Astrocyte of the spinal cord (primary cell): ENCODE data around the gene HNRNPK.

ENCODE experiments used
- DNase-seq: peaks from one replicate; pipeline ENCODE4 v3.0.0; 2011; ENCODE audit warnings: low read depth, low spot score
- H3K4me3 ChIP-seq: 2 replicates; pipeline ENCODE4 v1.5.1; 2011; ENCODE audit warnings: low read depth, mild to moderate bottlenecking, low read length, moderate library complexity
- in situ Hi-C: cut with HindIII; loops from 2 replicates; pipeline ENCODE4 v1.10.0; 2017; ENCODE audit warnings: low sequenced_read_pairs
- TF ChIP-seq, protein P1 (sequence below): IDR thresholded peaks from 2 replicates; pipeline ENCODE4 v1.5.1; 2012; ENCODE audit warnings: low read depth, mild to moderate bottlenecking, low read length, inconsistent platforms

The HNRNPK gene

DNA sequence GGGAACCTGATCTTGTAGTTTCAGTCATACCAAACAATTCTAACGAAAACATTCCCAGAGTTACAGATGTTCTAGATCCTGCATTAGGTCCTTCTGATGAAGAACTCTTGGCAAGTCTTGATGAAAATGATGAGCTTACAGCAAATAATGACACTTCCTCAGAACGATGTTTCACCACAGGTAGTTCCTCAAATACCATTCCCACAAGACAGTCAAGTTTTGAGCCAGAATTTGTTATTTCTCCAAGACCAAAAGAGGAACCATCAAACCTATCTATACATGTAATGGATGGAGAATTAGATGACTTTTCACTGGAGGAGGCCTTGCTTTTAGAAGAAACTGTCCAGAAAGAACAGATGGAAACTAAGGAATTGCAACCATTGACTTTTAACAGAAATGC, 21.6 kb upstream of the HNRNPK start:
- TF ChIP-seq, protein P1, sequence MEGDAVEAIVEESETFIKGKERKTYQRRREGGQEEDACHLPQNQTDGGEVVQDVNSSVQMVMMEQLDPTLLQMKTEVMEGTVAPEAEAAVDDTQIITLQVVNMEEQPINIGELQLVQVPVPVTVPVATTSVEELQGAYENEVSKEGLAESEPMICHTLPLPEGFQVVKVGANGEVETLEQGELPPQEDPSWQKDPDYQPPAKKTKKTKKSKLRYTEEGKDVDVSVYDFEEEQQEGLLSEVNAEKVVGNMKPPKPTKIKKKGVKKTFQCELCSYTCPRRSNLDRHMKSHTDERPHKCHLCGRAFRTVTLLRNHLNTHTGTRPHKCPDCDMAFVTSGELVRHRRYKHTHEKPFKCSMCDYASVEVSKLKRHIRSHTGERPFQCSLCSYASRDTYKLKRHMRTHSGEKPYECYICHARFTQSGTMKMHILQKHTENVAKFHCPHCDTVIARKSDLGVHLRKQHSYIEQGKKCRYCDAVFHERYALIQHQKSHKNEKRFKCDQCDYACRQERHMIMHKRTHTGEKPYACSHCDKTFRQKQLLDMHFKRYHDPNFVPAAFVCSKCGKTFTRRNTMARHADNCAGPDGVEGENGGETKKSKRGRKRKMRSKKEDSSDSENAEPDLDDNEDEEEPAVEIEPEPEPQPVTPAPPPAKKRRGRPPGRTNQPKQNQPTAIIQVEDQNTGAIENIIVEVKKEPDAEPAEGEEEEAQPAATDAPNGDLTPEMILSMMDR: no peak
- no peak for DNase-seq
- in situ Hi-C loops: no loop called here
- H3K4me3 ChIP-seq: no peak overlapping the region

DNA sequence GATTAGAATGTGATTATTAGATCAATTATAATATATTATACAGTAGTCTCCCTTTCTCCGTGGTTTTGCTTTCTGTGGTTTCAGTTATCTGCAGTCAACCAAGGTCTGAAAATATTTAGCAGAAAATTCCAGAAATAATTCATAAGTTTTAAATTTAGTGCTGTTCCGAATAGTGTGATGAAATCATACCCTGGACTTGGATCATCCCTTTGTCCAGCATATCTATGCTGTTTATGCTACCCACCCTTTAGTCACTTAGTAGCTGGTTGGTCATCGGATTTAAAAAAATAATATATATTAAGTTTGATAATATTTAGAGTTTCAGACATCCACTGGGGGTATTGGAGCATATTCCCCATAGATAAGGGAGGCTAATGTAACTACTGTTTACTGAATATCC, 20.2 kb upstream of the HNRNPK start:
- in situ Hi-C loops: no loop called here
- TF ChIP-seq, protein P1: no peak
- no peak for DNase-seq
- H3K4me3 ChIP-seq: no peak overlapping the region

DNA sequence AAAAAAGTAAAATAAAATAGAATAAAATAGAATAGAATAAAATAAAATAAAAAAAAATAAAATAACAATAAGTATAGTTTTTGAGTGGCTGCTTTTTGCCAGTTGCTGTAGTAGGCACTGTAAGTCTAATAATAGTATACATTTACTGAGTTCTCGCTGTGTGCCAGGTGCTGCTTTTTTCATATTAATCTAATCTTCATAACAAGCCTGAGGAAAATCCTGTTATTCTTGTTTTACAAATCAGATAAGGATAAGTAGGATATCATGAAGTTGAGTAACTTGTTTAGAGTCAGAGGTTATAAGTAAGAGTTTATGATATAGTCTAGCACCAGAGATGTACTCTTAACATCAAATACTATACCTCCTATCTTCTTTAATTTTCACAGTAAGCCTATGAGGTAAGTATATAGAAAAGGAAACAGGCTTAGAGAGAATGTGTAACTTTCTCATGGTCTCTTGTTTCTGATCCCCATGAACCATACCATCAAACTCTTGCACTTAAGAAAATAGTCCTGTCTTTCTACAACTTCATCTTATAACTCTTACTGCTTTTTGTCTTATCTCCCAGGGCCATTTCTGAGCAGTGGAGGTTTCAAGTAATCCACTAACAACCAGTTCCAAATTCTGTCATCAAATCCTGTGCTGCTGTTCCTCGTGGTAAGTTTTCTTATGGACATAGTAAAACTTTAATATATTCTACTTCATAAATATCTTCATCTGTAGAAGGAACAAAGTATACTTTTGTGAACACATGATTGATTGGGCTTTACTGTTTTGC, 19.3 kb upstream of the HNRNPK start:
- TF ChIP-seq, protein P1: no peak
- no peak for DNase-seq
- no peak overlapping the region for H3K4me3 ChIP-seq
- in situ Hi-C loops: no loop called here

DNA sequence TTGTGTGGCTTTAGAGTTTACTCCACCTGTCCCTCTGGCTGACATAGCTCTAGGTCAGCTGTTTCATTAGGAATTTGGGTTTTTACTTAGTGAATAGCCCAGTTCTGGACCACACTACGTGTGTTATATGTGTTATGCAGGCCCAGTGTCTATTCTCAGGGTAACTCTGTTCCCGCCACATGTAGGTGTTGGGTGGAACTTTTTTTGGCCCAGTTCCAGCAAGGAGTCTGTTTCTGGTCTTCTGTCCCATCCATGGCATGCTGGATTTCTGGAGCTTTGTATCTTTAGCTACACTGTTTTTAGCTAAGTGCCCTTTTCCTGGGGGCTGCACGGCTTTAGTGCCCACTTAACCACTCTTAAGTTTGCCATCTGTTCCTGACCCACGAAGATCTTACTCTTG, 16.1 kb upstream of the HNRNPK start:
- TF ChIP-seq, protein P1: no peak
- H3K4me3 ChIP-seq: no peak overlapping the region
- in situ Hi-C loops: no loop called here

DNA sequence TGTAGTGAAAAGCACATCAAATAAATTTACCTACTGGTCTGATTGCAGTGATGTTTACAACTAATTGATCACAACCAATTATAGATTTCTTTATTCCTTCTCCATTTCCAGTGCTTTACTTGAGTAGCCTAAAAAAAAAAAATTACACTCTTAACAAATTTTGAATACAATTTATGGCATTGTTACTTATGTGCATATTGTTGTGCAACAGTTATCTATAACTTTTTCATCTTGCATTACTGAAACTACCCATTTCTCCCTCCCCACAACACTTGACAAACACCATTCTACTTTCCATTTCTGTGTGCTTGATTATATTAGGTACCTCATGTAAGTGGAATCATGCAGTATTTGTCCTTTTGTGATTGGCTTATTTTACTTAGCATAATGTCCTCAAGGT, 12.9 kb upstream of the HNRNPK start:
- in situ Hi-C loops: no loop called here
- TF ChIP-seq, protein P1: no peak
- DNase-seq: no peak
- H3K4me3 ChIP-seq: no peak overlapping the region

More for the DNA sequence above, 16.1 kb upstream of the HNRNPK start:
- DNase-seq: no peak

DNA sequence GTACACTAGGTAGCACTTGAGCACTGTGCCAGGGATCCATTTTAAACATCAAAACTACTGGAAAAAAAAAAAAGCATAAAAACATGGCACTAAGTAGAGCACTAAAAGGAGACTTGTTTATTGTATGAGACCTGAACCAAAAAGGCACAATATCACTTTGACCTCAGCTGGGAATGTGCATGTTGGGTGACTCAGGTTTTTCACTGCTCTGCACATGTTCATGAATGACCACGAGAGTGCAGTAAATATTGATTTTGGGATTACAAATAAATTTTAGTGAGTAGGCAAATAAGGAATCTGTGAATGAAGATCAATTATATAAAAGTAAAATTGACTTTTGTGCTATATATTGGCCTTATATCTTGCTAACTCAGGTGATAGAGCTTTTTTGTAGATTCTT, 12.4 kb upstream of the HNRNPK start:
- TF ChIP-seq, protein P1: no peak
- no peak for DNase-seq
- in situ Hi-C loops: no loop called here
- no peak overlapping the region for H3K4me3 ChIP-seq
